GM12865 (cell line): Measurements from ENCODE around the gene ARF1.

ENCODE experiments used
- DNase-seq: peaks from one replicate; pipeline ENCODE4 v3.0.0; 2010; ENCODE audit warnings: low read depth
- H3K4me3 ChIP-seq: 2 replicates; pipeline ENCODE4 v1.5.1; 2011; ENCODE audit warnings: mild to moderate bottlenecking, low read depth, low read length, control low read depth
- CTCF ChIP-seq: IDR thresholded peaks from 2 replicates; pipeline ENCODE4 v1.5.1; 2011; ENCODE audit warnings: low read length, control low read depth, low read depth, inconsistent platforms; ENCODE audit not compliant: insufficient read depth; ENCODE audit errors: missing control alignments

The ARF1 gene

GRCh38 chr1:228038387-228039005 is 44.0 kb upstream of the ARF1 start:
- no peak overlapping the region for H3K4me3 ChIP-seq
- no peak for TF ChIP-seq CTCF
- DNase-seq: no peak

- no peak for TF ChIP-seq CTCF
- H3K4me3 ChIP-seq: no peak overlapping the region
These were observed 43.3 kb upstream of the ARF1 start for GRCh38 chr1:228039006-228039903.

DNA sequence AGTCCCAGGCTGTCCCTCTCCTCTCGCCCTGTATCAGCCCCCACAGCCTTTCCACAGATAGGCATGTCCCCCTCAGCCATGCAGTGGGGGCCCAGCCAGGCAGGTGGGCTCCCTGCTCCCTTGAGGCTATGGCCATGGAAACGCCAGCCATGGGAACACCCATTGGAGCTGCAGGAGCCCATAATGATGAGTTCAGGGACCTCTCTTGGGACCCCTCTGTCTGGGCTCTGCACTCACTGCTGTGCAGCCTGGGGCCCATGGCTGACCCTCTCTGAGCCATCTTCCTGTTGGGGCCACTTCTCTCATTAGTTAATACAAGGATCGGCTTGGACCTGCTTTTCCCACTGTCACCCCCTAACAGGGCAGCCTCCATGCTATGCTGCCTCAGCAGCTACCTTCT is 42.5 kb upstream of the ARF1 start:
- DNase-seq: no peak
- TF ChIP-seq CTCF: no peak
- no peak overlapping the region for H3K4me3 ChIP-seq

More at GRCh38 chr1:228039006-228039903, 43.3 kb upstream of the ARF1 start:
- DNase-seq: no peak

DNA sequence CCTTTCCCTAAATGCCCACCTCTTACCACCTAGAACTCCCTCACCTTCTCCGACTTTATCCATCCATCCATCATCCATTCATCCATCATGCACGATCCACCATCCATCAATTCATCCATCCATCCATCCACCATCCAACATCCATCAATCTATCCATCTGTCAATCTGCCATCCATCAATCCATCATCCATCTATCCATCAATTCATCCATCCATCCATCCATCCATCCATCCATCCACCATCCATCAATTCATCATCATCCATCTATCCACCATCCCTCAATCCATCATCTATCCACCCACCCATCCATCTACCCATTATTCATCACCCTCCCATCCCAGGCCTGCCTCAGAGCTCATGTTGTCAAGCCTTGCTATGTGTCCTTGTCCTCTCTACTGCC is 41.2 kb upstream of the ARF1 start:
- H3K4me3 ChIP-seq: no peak overlapping the region
- no peak for TF ChIP-seq CTCF
- no peak for DNase-seq

- H3K4me3 ChIP-seq: no peak overlapping the region
- TF ChIP-seq CTCF: no peak
- DNase-seq: no peak
These were observed 40.0 kb upstream of the ARF1 start for GRCh38 chr1:228042508-228042907.

GRCh38 chr1:228043281-228043848 is 39.1 kb upstream of the ARF1 start:
- DNase-seq: no peak
- no peak overlapping the region for H3K4me3 ChIP-seq
- no peak for TF ChIP-seq CTCF
